C4-2B (cell line): ENCODE data around the gene PYM1.

Source experiments
- ZFX ChIP-seq: fragments of 450-650 bp; IDR thresholded peaks from 2 replicates; pipeline ENCODE4 v1.6.1; 2017
- TF ChIP-seq, protein P1 (sequence below): fragments of 450-650 bp; conservative IDR thresholded peaks from 2 replicates; pipeline ENCODE4 v1.5.1; 2017; ENCODE audit warnings: mild to moderate bottlenecking

DNA sequence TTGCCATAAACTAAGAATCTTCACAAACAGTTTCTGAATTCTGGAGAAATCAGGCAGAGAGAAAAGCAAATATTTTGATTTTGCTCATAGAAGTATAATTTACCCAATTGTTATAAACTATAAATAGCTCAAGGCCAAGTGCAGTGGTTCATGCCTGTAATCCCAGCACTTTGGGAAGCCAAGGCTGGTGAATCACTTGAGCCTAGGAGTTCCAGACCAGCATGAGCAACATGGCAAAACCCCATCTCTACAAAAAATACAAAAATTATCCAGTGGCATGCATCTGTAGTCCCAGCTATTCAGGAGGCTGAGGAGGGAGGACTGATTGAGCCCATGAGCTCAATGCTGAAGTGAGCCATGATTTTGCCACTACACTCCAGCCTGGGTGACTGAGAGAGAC, 65.4 kb downstream of the PYM1 start:
- TF ChIP-seq, protein P1, sequence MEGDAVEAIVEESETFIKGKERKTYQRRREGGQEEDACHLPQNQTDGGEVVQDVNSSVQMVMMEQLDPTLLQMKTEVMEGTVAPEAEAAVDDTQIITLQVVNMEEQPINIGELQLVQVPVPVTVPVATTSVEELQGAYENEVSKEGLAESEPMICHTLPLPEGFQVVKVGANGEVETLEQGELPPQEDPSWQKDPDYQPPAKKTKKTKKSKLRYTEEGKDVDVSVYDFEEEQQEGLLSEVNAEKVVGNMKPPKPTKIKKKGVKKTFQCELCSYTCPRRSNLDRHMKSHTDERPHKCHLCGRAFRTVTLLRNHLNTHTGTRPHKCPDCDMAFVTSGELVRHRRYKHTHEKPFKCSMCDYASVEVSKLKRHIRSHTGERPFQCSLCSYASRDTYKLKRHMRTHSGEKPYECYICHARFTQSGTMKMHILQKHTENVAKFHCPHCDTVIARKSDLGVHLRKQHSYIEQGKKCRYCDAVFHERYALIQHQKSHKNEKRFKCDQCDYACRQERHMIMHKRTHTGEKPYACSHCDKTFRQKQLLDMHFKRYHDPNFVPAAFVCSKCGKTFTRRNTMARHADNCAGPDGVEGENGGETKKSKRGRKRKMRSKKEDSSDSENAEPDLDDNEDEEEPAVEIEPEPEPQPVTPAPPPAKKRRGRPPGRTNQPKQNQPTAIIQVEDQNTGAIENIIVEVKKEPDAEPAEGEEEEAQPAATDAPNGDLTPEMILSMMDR, result no peak
- no peak for TF ChIP-seq ZFX
